ENCODE data around the gene CD46. TPM values are rescaled to one million over a fixed set of nuclear protein-coding genes. Genes with fewer than 3 reads are reported as not detected.

Gene CD46
- total RNA-seq, 1 experiment from 2014 or later: 100 TPM

DNA sequence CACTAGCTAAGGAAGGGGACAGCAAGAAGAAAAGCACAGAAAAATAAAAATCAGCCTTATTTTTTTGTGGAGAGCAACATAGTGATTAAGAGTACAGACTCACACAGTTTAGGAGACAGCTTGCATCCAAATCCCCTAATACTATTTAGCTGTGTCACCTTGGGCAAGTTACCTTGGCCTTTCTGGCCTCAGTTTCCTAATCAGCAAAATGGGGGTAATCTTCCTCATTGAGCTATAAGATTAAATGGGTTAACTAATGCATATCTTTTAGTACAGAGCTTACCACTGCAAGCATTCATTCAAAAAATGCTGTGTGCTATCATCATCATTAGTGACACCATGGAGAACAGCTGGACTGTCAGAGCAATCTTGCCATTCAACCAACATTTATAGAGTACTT is 77.7 kb downstream of the CD46 start:
- peaks cover 37% of the 10 kb centered on the region for H3K79me2 ChIP-seq (ENCODE audit: insufficient read depth, low read length)
- RAD21 ChIA-PET (ENCODE audit: low non-redundant PET in 1 of 2, low total read pairs in 2 of 2, uncharacterized antibody in 2 of 2, unreplicated experiment in 2 of 2): interaction anchor here in 1 of 2 experiments (1.1 kb wide), 1 partner anchor 134 kb away, joined by 4 read pairs; no protein-coding TSS in a partner anchor

More for the DNA sequence above, 77.7 kb downstream of the CD46 start:
- TF ChIP-seq POLR2AphosphoS5 (IDR thresholded peaks at IDR 0.05; ENCODE audit: low read depth, low read length) (no peak), EZH2 (IDR thresholded peaks at IDR 0.05) (no peak), RAD21 (IDR thresholded peaks at IDR 0.05; ENCODE audit: low read depth) (no peak), CBX3 (IDR thresholded peaks at IDR 0.05; ENCODE audit: low read depth) (no peak), ATF3 (IDR thresholded peaks at IDR 0.05) (no peak), FOSL1 (IDR thresholded peaks at IDR 0.05; ENCODE audit: low read depth) (no peak), ZFX (IDR thresholded peaks at IDR 0.05) (no peak), SP1 (IDR thresholded peaks at IDR 0.05; ENCODE audit: low read depth) (no peak), POLR2A (IDR thresholded peaks at IDR 0.05; ENCODE audit: borderline replicate concordance, extremely low read depth, insufficient read depth, insufficient read length) (no peak), SRF (IDR thresholded peaks at IDR 0.05; ENCODE audit: low read depth) (no peak), SIN3A (IDR thresholded peaks at IDR 0.05; ENCODE audit: low read depth) (no peak), ZNF274 (IDR thresholded peaks at IDR 0.05; ENCODE audit: low read depth, low read length) (no peak), EGR1 (IDR thresholded peaks at IDR 0.05; ENCODE audit: low read depth) (no peak)
- TF ChIP-seq, protein P1, sequence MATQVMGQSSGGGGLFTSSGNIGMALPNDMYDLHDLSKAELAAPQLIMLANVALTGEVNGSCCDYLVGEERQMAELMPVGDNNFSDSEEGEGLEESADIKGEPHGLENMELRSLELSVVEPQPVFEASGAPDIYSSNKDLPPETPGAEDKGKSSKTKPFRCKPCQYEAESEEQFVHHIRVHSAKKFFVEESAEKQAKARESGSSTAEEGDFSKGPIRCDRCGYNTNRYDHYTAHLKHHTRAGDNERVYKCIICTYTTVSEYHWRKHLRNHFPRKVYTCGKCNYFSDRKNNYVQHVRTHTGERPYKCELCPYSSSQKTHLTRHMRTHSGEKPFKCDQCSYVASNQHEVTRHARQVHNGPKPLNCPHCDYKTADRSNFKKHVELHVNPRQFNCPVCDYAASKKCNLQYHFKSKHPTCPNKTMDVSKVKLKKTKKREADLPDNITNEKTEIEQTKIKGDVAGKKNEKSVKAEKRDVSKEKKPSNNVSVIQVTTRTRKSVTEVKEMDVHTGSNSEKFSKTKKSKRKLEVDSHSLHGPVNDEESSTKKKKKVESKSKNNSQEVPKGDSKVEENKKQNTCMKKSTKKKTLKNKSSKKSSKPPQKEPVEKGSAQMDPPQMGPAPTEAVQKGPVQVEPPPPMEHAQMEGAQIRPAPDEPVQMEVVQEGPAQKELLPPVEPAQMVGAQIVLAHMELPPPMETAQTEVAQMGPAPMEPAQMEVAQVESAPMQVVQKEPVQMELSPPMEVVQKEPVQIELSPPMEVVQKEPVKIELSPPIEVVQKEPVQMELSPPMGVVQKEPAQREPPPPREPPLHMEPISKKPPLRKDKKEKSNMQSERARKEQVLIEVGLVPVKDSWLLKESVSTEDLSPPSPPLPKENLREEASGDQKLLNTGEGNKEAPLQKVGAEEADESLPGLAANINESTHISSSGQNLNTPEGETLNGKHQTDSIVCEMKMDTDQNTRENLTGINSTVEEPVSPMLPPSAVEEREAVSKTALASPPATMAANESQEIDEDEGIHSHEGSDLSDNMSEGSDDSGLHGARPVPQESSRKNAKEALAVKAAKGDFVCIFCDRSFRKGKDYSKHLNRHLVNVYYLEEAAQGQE (IDR thresholded peaks at IDR 0.05; ENCODE audit: low read depth): no peak
- TF ChIP-seq, protein P2, sequence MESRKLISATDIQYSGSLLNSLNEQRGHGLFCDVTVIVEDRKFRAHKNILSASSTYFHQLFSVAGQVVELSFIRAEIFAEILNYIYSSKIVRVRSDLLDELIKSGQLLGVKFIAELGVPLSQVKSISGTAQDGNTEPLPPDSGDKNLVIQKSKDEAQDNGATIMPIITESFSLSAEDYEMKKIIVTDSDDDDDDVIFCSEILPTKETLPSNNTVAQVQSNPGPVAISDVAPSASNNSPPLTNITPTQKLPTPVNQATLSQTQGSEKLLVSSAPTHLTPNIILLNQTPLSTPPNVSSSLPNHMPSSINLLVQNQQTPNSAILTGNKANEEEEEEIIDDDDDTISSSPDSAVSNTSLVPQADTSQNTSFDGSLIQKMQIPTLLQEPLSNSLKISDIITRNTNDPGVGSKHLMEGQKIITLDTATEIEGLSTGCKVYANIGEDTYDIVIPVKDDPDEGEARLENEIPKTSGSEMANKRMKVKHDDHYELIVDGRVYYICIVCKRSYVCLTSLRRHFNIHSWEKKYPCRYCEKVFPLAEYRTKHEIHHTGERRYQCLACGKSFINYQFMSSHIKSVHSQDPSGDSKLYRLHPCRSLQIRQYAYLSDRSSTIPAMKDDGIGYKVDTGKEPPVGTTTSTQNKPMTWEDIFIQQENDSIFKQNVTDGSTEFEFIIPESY (IDR thresholded peaks at IDR 0.05; ENCODE audit: extremely low read depth, insufficient replicate concordance, low read length): no peak
- TF ChIP-seq, protein P3, sequence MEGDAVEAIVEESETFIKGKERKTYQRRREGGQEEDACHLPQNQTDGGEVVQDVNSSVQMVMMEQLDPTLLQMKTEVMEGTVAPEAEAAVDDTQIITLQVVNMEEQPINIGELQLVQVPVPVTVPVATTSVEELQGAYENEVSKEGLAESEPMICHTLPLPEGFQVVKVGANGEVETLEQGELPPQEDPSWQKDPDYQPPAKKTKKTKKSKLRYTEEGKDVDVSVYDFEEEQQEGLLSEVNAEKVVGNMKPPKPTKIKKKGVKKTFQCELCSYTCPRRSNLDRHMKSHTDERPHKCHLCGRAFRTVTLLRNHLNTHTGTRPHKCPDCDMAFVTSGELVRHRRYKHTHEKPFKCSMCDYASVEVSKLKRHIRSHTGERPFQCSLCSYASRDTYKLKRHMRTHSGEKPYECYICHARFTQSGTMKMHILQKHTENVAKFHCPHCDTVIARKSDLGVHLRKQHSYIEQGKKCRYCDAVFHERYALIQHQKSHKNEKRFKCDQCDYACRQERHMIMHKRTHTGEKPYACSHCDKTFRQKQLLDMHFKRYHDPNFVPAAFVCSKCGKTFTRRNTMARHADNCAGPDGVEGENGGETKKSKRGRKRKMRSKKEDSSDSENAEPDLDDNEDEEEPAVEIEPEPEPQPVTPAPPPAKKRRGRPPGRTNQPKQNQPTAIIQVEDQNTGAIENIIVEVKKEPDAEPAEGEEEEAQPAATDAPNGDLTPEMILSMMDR (IDR thresholded peaks at IDR 0.05 in 2 of 3, conservative IDR thresholded peaks at IDR 0.05 in 1 of 3; ENCODE audit: borderline replicate concordance in 1 of 3, insufficient read depth in 1 of 3, low read depth in 2 of 3, low read length in 2 of 3): no peak
- peaks cover 2% of the 10 kb centered on the region in 2 experiments; a peak in 1 of 4 replicates for H3K4me1 ChIP-seq (ENCODE audit: control insufficient read depth in 1 of 2, insufficient read depth in 2 of 2, low read length in 2 of 2)
- H3K9me3 ChIP-seq (ENCODE audit: control insufficient read depth in 1 of 2, insufficient read depth in 1 of 2, low read depth in 1 of 2, low read length in 2 of 2): no peaks in the 10 kb centered on the region
- no peaks in the 10 kb centered on the region for H3K9me2 ChIP-seq (ENCODE audit: insufficient read depth)
- ChIA-PET CTCF (interaction anchor here (1.1 to 4.1 kb wide), 7 partner anchors 32 to 168 kb away, joined by 3 to 30 read pairs (median 13); no protein-coding TSS in a partner anchor), POLR2A (no interaction called here)
- intact Hi-C loops (cut with micrococcal nuclease): no loop called here
- no peak for DNase-seq (ENCODE audit: low read depth, low spot score)
- H3K27me3 ChIP-seq (ENCODE audit: insufficient read depth, low read length): no peaks in the 10 kb centered on the region
- no TSS peak for BruUV-seq (replicated peaks)
- no peak overlapping the region for H3K27ac ChIP-seq (ENCODE audit: low read depth, low read length)
- no peak overlapping the region for H3K4me2 ChIP-seq (ENCODE audit: low read length)
- no peak overlapping the region for H3K9ac ChIP-seq (ENCODE audit: low read length)
- H3K4me3 ChIP-seq (replicated peaks in 1 of 2; ENCODE audit: low read depth in 1 of 2, low read length in 2 of 2): no peak overlapping the region
- no peak for ATAC-seq
- H3K36me3 ChIP-seq (ENCODE audit: control insufficient read depth in 1 of 2, insufficient read depth in 2 of 2, low read length in 2 of 2): no peaks in the 10 kb centered on the region
- H2AFZ ChIP-seq (ENCODE audit: low read depth, low read length, poor library complexity, severe bottlenecking): no peak overlapping the region
- H4K20me1 ChIP-seq (ENCODE audit: insufficient read depth): no peaks in the 10 kb centered on the region

All from HCT116 (cell line).